ENCODE data around the gene PMM2. TPM values are rescaled to one million over a fixed set of nuclear protein-coding genes. Genes with fewer than 3 reads are reported as not detected.

Gene PMM2
- total and polyA plus RNA-seq, 2 donors (not counting 3 experiments of a cell fraction or from before 2014, with no cell fraction given), result 29.0 to 61.3 TPM

DNA sequence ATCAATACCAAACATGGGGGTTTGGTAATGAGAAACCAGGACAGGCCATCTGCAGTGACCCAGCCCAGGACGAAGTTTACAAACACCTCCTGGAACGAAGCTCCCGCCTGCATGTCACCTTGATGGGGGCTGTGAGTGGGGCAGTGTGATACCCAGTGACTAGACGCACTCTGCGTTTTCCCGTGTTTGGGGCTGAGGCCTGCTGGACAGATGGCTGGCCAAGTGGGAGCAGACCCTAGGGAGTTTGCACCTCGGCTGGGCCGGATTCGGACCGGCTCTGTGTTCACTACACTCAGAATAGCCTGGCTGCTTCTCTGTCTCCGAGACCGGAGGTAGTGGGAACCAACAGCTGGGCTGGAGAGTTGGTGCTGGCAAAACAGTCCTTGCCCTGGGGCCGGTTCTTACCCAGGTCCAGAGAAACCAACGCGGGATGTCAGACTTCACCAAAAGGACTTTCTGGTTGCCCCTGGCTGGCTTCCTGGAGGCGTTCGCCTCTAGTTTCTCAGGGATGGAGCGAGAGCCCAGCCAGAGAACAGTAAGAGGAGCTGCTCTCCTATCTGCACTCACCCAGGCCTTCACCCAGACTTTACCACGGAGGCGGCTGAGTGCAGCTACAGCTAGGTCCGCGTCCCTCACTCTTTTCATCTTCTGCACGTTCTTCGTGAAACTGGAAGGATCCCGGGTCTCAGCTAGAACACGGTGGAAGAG, 50.7 kb downstream of the PMM2 start:
- TSS peak; percentile 3 for BruUV-seq (replicated peaks)
- Histone ChIP-seq H3K27me3 (ENCODE audit: control insufficient read depth in 2 of 2, insufficient read depth in 2 of 2, low read length in 2 of 2) (no peaks in the 10 kb centered on the region), H3K4me1 (ENCODE audit: control insufficient read depth, extremely low read depth, insufficient read depth, low read length) (peaks cover 23% of the 10 kb centered on the region), H3K9ac (replicated peaks; ENCODE audit: extremely low read depth, insufficient read depth, low read length) (no peak overlapping the region), H3K27ac (ENCODE audit: insufficient read depth, low read depth, low read length) (peak overlapping the region; percentile 24), H3K9me3 (replicated peaks; ENCODE audit: control insufficient read depth, insufficient read depth, low read length) (no peaks in the 10 kb centered on the region), H3K79me2 (ENCODE audit: control insufficient read depth, insufficient read depth, low read length) (peaks cover 9% of the 10 kb centered on the region), H3K4me2 (ENCODE audit: insufficient read depth, low read length) (no peak overlapping the region), H4K20me1 (replicated peaks; ENCODE audit: control insufficient read depth, extremely low read depth, insufficient read depth, low read length) (no peaks in the 10 kb centered on the region), H3K36me3 (ENCODE audit: control insufficient read depth in 2 of 2, extremely low read depth in 1 of 2, insufficient read depth in 2 of 2, low read length in 2 of 2) (peaks cover 5 to 19% of the 10 kb centered on the region in 2 experiments), H3K4me3 (replicated peaks in 1 of 3; ENCODE audit: insufficient read depth in 1 of 3, low read depth in 1 of 3, low read length in 3 of 3) (no peak overlapping the region), H3K9me1 (replicated peaks; ENCODE audit: control insufficient read depth, extremely low read depth, insufficient read depth, low read length) (no peaks in the 10 kb centered on the region), H2AFZ (ENCODE audit: low read depth, low read length) (no peak overlapping the region)
- DNase-seq (ENCODE audit: low read depth, low spot score) (no peak), FAIRE-seq (no peak)
- TF ChIP-seq JUN (IDR thresholded peaks at IDR 0.05; ENCODE audit: borderline replicate concordance, insufficient read depth, insufficient read length, low read depth) (no peak), EZH2 (IDR thresholded peaks at IDR 0.05; ENCODE audit: borderline replicate concordance, low read depth, low read length, severe bottlenecking) (no peak), CTCF (IDR thresholded peaks at IDR 0.05; ENCODE audit: extremely low read depth in 1 of 2, insufficient read depth in 1 of 2, low read depth in 1 of 2, low read length in 2 of 2) (no peak), POLR2AphosphoS5 (IDR thresholded peaks at IDR 0.05; ENCODE audit: insufficient read depth, low read depth, low read length) (no peak), POLR2A (IDR thresholded peaks at IDR 0.05; ENCODE audit: low read depth, low read length) (no peak), MYC (IDR thresholded peaks at IDR 0.05; ENCODE audit: low read depth, low read length) (no peak), FOS (IDR thresholded peaks at IDR 0.05; ENCODE audit: borderline replicate concordance, insufficient read depth, low read length) (no peak), GATA2 (IDR thresholded peaks at IDR 0.05; ENCODE audit: insufficient read depth, insufficient read length, low read depth, low read length) (no peak)
- TF ChIP-seq, protein P1, sequence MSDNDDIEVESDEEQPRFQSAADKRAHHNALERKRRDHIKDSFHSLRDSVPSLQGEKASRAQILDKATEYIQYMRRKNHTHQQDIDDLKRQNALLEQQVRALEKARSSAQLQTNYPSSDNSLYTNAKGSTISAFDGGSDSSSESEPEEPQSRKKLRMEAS (IDR thresholded peaks at IDR 0.05; ENCODE audit: insufficient read depth, insufficient read length), result no peak
- ChIA-PET CTCF (no interaction called here), POLR2A (interaction anchor here (0.8 kb wide), 1 partner anchor 20 kb away, joined by 4 read pairs; the partner anchor contains the start of gene CARHSP1)
- dilution Hi-C loops (cut with MboI; ENCODE audit: extremely low pct_ligation_motif_present, low sequenced_read_pairs), result no loop called here
- intact Hi-C loops (cut with micrococcal nuclease), result no loop called here
